ENCODE measurements around the gene CSPG4.
"Not testable (repeated sequence)": the region's sequence is repeated elsewhere in the genome, so short reads cannot be mapped to it uniquely, and the experiment has no call there.

Gene CSPG4

GRCh38 chr15:75651810-75652543 is 60.7 kb downstream of the CSPG4 start:
- FAIRE-seq (no peak), DNase-seq (ENCODE audit: low spot score) (no peak)

GRCh38 chr15:75650908-75651809 is 61.5 kb downstream of the CSPG4 start:
- DNase-seq (ENCODE audit: low spot score) (peak; percentile 41), FAIRE-seq (no peak)

GRCh38 chr15:75649848-75650247 is 62.8 kb downstream of the CSPG4 start:
- no peak for DNase-seq (ENCODE audit: low spot score)
- no peak for FAIRE-seq

- DNase-seq (ENCODE audit: low spot score) (no peak), FAIRE-seq (no peak)
Observed at GRCh38 chr15:75649045-75649761, 63.4 kb downstream of the CSPG4 start.

DNA sequence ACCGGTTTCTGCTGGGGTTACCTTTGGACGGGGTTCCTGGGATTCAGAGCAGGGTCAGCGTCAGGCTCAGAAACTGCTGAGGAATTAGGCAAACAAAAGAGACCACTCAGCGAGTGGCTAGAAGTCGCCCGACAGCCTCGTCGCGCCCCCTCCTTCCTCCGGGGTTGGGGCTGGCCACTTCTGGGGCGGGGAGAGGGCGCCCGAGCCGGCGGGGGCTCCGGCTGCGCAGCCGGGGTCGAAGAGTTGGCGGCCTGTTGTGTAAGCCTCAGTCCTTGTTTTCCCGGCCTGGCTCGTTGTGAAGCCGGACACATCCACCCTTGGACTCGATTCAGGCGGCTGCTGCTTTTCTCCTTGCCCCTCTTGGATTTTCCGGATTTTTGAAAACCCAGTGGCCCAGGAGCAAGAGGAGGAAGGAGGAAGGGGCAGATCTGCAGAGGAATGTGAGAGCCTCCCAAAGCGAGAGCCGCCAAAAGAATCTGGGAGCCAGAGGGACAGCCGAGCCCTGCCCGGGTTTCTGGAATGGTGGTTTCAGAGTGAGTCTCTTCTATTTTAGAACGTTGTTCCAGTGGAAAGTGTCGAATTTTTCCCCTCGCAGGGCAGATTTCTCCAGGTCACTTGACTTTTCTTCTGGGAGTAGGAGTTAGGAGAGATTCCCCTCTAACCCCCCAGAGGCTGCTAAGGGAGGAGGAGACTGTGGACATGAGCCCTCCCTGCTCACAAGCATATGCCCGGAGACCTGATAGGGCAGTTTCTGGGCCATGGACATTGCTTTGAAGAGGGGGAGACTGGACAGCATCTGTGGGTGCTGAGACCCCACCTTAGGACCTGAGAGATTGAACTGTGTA is 64.3 kb downstream of the CSPG4 start:
- FAIRE-seq: no peak
- DNase-seq (ENCODE audit: low spot score): peak; percentile 50

DNA sequence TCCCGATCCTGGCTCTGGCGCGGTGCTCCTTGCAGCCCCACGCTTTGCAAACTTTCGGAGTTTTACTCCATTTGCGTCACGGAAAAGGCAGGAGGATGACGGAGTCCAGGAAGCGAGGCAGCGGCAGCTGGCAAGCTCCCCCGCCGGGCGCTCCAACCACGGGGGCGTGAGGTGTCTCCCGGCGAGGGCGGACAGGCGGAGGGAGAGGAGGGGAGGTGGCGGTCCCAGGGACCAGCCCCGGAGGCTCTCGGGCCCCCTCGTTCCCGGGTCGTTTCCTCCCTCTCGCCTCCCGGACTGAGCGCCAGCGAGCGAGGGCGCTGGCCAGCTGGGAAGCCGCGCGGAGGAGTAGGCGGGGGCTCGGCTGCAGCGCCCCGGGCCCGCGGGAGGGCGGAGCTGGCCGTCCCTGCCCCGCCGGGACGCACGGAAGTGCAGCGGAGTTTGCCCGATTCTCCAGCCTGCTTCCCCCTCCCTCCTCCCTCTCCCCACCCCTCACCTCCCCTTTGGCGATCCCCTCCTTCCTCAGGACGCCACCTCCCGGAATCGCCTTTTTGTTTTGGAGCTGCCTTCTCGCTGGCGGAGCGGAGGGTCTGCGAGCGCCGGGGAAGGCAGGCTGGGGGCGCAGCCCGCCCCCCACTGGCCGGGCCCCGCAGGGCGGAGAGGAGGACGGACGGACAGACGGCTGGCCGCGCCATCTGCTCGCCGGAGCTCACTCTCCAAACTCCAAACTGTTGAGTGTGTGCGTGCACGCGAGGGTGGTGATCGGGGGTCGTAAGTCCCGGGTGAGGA is 65.1 kb downstream of the CSPG4 start, which contains the start of gene SNX33:
Gene SNX33, plus strand, starts transcription at position 543 of the 786 bp plus-strand sequence. CDS start 1,191 bp downstream, outside the sequence.
- FAIRE-seq: no peak

DNA sequence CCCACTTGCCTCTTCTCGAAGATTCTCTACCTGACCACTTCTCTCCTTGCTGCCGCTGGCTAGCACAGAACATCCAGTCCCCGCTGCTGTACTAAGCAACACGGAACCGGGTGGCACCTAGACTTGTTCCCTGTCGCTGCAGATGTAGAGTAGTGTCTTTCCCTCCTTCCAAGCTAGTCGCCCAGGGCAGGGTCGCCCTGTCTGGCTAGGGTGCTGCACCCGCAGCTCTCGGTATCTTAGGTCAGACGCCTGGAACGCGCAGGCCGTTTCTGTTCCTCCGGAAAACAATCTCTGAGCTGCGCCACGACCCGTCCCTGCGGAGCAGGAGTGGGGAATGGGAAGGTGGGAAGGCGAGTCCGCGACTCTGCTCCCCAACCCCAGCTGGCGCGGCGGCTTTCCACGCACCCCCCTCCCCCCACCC is 65.7 kb downstream of the CSPG4 start:
- DNase-seq (ENCODE audit: low spot score) (no peak), FAIRE-seq (no peak)

More for the DNA sequence above, 65.1 kb downstream of the CSPG4 start, which contains the start of gene SNX33:
- peak; percentile 86 for DNase-seq (ENCODE audit: low spot score)

- FAIRE-seq (no peak), DNase-seq (ENCODE audit: low spot score) (no peak)
Observed at GRCh38 chr15:75646112-75646943, 66.3 kb downstream of the CSPG4 start.

DNA sequence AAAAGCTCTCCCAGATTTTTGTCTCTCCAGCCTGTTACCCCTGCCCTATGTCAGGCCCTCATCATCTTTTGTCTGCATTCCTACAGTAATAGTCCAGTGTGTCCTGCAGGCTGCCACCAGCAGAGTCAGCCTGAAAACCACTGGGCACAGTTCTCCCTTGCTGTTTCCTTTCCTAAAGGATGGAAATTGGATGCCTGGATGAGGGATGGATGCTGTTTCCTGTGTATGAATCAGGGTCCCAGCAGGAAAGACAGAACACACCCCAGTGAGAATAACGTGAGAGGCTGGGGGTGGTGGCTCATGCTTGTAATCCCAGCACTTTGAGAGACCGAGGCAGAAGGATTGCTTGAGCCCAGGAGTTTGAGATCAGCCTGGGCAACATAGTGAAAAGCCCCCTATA is 68.3 kb downstream of the CSPG4 start:
- DNase-seq (ENCODE audit: low spot score) (no peak), FAIRE-seq (no peak)

- FAIRE-seq (no peak), DNase-seq (ENCODE audit: low spot score) (no peak)
Observed at GRCh38 chr15:75641603-75642002, 71.0 kb downstream of the CSPG4 start.

- no peak for FAIRE-seq
Observed at GRCh38 chr15:75641179-75641503, 71.5 kb downstream of the CSPG4 start.

DNA sequence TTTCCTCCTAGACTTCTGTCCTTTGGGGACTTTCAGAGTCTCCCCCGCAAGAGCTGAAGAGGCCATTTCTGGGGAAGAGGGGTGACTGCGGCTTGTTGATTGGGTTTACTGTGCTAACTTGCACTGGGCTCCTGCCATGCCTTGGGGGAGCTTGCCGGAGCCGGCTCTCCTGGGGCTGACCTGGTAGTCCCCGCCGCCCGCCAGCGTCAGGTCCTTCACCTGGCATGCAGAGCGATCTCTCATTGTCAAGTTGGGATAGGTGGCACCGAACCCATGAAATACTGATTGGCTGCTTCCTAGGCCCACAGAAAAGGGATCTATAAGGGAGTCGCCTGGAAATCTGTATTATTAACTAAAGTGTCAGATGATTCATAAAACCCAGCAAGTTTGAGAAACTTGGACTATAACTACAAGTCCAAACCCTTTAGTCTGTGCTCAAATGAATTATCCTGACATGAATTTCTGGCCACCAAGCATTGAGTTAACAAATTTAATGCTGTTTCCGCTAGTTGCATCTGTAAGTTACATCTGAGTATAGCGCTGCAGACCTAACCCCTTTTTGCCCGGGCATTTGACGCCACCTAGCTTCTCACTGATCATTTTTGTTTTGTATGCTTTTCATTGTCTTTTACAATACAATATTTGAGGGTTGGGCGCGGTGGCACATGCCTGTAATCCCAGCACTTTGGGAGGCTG is 72.0 kb downstream of the CSPG4 start:
- peak; percentile 39 for DNase-seq (ENCODE audit: low spot score)
- FAIRE-seq: no peak

More at GRCh38 chr15:75641179-75641503, 71.5 kb downstream of the CSPG4 start:
- DNase-seq (ENCODE audit: low spot score): no peak

- peak; percentile 97 for DNase-seq (ENCODE audit: low spot score)
- FAIRE-seq: peak; percentile 76
Observed at GRCh38 chr15:75639709-75640482, 72.8 kb downstream of the CSPG4 start, which contains the start of gene IMP3. Gene IMP3, minus strand, starts transcription at chr15:75640224. Its CDS starts 56 bp downstream, at chr15:75640168.

DNA sequence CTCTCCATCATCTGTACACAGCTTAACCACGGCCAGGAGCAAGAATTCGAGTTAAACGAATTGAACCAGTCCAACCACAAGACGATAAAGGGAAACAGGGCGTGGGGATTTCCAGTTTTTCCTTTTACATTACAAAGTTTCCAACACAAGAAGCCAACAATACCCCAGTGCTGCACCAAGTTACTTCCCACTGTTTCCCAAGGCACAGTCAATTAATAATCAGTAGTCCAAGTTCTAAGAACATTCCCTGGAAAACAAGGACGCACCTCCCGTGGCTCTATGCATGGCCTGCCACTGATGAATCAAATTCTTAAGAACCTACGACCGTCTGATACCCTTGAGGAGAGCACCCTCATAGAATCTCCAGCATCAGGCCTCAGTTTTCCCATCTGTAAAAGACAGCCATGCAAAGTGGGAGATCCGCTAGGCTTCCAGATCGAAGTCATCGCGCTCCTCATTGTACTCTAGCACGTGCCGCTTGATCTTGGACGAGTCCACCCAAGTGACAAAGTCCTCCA is 73.4 kb downstream of the CSPG4 start:
- DNase-seq (ENCODE audit: low spot score) (no peak), FAIRE-seq (no peak)

DNA sequence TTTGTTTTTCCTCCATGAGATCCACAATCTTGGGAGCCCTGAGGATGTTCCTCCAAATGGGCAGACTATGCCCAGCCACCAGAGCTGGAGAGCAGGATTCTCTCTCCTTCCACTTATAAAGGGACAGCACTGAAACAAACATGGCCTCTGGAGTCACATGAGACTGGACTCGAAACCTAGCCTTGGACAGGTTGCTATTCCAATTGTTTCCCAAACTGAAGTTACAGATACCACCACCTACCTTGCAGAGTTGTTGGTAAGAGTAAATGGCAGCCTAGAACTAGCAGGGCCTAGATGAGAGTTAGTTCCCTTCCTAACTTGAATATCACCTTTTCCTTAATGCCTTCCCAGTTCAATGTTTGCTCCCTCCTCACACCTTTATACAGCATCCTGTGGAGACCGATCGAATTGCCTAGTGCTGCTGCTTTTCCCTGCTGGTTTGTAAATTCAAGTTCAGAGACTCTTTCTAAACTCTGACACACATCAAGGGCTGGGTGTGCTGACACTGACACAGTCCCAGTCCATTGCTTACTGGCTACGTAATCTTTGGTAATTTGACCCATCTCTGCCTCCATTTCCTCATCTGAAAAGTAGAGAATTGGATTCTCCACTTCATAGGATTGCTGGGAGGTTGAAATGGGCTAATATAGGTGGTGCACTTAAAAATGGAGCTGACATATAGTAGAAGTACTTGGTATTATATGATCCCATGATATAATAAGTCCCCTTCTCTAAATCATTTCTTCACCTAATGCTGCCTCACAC is 75.2 kb downstream of the CSPG4 start:
- DNase-seq (ENCODE audit: low spot score) (no peak), FAIRE-seq (no peak)

GRCh38 chr15:75636026-75636425 is 76.6 kb downstream of the CSPG4 start:
- DNase-seq (ENCODE audit: low spot score) (no peak), FAIRE-seq (no peak)

DNA sequence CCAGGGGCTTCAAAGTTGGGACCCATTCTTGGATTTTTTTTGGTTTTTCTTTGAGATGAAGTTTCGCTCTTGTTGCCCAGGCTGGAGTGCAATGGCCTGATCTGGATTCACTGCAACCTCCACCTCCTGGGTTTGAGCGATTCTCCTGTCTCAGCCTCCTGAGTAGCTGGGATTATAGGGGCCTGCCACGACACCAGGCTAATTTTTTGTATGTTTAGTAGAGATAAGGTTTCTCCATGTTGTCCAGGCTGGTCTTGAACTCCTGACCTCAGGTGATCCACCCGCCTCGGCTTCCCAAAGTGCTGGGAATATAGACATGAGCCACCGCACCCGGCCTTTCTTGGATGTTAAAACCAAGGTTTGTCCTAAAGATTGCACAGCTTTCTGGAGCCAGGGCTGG is 78.7 kb downstream of the CSPG4 start:
- not testable (repeated sequence) for FAIRE-seq; DNase-seq (ENCODE audit: low spot score)
